Left lung (tissue), 10 donors: Measurements from ENCODE around the gene ASXL3. TPM values are rescaled to one million over a fixed set of nuclear protein-coding genes. Genes with fewer than 3 reads are reported as not detected.
A peak's percentile ranks its signal among the peaks of the same experiment; 100 is the strongest.

Source experiments
- ATAC-seq: fragments of 200-7000 bp; cut with Tn5 transposase; one replicate; pipeline ENCODE4 v1.9.1; 2020; ENCODE audit warnings: moderate library complexity
- DNase-seq, 4 donors: peaks; one replicate each; pipeline ENCODE4 v3.0.0-alpha.2; 2013 to 2020
- H3K27ac ChIP-seq, 2 donors: fragments of 200-600 bp; sonication (generic) in 1 of 2; one replicate each; pipeline versions ENCODE4 v1.5.0 to v1.8.0; 2020 to 2021
- H3K27me3 ChIP-seq, 2 donors: fragments of 200-600 bp; sonication (generic) in 1 of 2; one replicate each; pipeline versions ENCODE4 v1.5.0 to v1.8.0; 2020 to 2021
- H3K36me3 ChIP-seq, 2 donors: fragments of 200-600 bp; sonication (generic) in 1 of 2; one replicate each; pipeline versions ENCODE4 v1.5.0 to v1.8.0; 2020 to 2021
- H3K4me1 ChIP-seq, 2 donors: fragments of 200-600 bp; one replicate each; pipeline ENCODE4 v1.8.0; 2021
- H3K4me3 ChIP-seq, 2 donors: fragments of 200-600 bp; sonication (generic) in 1 of 2; one replicate each; pipeline versions ENCODE4 v1.5.0 to v1.8.0; 2020 to 2021; ENCODE audit warnings: mild to moderate bottlenecking in 1 of 2
- H3K9me3 ChIP-seq, 2 donors: fragments of 200-600 bp; sonication (generic) in 1 of 2; one replicate each; pipeline versions ENCODE4 v1.5.0 to v1.8.0; 2020 to 2021
- intact Hi-C, 2 donors: fragments of 100-400 bp; cut with DNase I; formaldehyde crosslinking; loops; one replicate each; pipeline versions ENCODE4 v1.11.2 to v1.14.2; 2022
- polyA plus RNA-seq, 6 donors: library from polyadenylated mRNA; unstranded; fragments of 120-200 nt; gene quantifications; one replicate each; pipeline ENCODE4 v1.2.1, GENCODE V29; 2013; ENCODE audit not compliant: insufficient read length in 6 of 6
- total RNA-seq, 2 donors: library from RNA; stranded (reverse); fragmentation: NEBNext Ultra II Directional; extraction: Animal tissue kit (Norgen Biotek cat#: 25700); gene quantifications; one replicate each; pipeline ENCODE4 v1.2.1, GENCODE V29; 2021
- TF ChIP-seq, protein P1 (sequence below), 2 donors: fragments of 200-600 bp; sonication (generic) in 1 of 2; IDR thresholded peaks; one replicate each; pipeline versions ENCODE4 v1.5.0 to v1.8.0; 2021; ENCODE audit warnings: antibody characterized with exemption in 2 of 2
- donor health status: DM: no; HTN: yes; CAD: no.
- donor health status: DM: no; HTN: no; CAD: no.

The ASXL3 gene
- total and polyA plus RNA-seq, 8 donors: 1.5 to 12.9 (median 11.1) TPM

- intact Hi-C loops: no loop called here
- H3K4me1 ChIP-seq: no peaks in the 10 kb centered on the region
- TF ChIP-seq, protein P1, sequence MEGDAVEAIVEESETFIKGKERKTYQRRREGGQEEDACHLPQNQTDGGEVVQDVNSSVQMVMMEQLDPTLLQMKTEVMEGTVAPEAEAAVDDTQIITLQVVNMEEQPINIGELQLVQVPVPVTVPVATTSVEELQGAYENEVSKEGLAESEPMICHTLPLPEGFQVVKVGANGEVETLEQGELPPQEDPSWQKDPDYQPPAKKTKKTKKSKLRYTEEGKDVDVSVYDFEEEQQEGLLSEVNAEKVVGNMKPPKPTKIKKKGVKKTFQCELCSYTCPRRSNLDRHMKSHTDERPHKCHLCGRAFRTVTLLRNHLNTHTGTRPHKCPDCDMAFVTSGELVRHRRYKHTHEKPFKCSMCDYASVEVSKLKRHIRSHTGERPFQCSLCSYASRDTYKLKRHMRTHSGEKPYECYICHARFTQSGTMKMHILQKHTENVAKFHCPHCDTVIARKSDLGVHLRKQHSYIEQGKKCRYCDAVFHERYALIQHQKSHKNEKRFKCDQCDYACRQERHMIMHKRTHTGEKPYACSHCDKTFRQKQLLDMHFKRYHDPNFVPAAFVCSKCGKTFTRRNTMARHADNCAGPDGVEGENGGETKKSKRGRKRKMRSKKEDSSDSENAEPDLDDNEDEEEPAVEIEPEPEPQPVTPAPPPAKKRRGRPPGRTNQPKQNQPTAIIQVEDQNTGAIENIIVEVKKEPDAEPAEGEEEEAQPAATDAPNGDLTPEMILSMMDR (IDR thresholded peaks at IDR 0.05): no peak
- no peak overlapping the region for H3K4me3 ChIP-seq
- ATAC-seq: no peak
- no peaks in the 10 kb centered on the region for H3K9me3 ChIP-seq
- DNase-seq: no peak
- H3K27me3 ChIP-seq: no peaks in the 10 kb centered on the region
- no peaks in the 10 kb centered on the region for H3K36me3 ChIP-seq
- H3K27ac ChIP-seq: no peak overlapping the region
Measured at GRCh38 chr18:33757037-33757436, 179.0 kb downstream of the ASXL3 start.

GRCh38 chr18:33761363-33761762 lies 183.3 kb downstream of the ASXL3 start:
- no peaks in the 10 kb centered on the region for H3K4me1 ChIP-seq
- no peak overlapping the region for H3K4me3 ChIP-seq
- TF ChIP-seq, protein P1 (IDR thresholded peaks at IDR 0.05): peak in 1 of 2 donors; percentile 27
- H3K27me3 ChIP-seq: no peaks in the 10 kb centered on the region
- peak in 1 of 4 donors; percentile 50 for DNase-seq
- no peak overlapping the region for H3K27ac ChIP-seq
- H3K9me3 ChIP-seq: no peaks in the 10 kb centered on the region
- ATAC-seq: no peak
- H3K36me3 ChIP-seq: no peaks in the 10 kb centered on the region
- intact Hi-C loops: no loop called here

DNA sequence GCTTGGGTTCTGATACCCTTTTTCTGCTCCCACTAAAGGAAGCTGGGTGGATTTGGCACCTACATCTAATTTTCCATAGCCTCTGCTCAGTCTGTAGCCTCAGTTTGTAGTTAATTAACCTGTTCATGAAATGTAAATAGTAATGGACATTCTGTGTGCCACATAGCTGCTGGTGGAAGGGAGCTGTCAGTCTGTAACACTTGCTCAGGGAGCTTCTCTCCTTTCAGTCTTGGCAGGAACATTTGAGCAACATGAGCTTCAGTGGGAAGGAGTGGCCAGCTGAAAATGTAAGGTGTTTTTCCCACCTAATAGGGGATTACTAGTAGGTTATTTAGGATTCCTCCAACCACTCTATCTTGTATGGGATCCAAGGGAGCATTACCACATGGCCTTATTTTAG lies 203.4 kb downstream of the ASXL3 start:
- ATAC-seq (no peak), DNase-seq (no peak)
- intact Hi-C loops: no loop called here
- no peak overlapping the region for H3K4me3 ChIP-seq
- no peaks in the 10 kb centered on the region for H3K9me3 ChIP-seq
- H3K36me3 ChIP-seq: no peaks in the 10 kb centered on the region
- TF ChIP-seq, protein P1 (IDR thresholded peaks at IDR 0.05): no peak
- no peaks in the 10 kb centered on the region for H3K4me1 ChIP-seq
- no peaks in the 10 kb centered on the region for H3K27me3 ChIP-seq
- no peak overlapping the region for H3K27ac ChIP-seq

Other genes starting within 250 kb of the ASXL3 start
- gene CCDC178, start 137.5 kb upstream of the ASXL3 start, total RNA-seq: under 1 TPM in 1 of 2 donors, not detected in 1; 0.73 TPM
- 1 to 10 TPM; 1.5 to 2.9 (median 2.2) TPM for gene CCDC178, start 137.5 kb upstream of the ASXL3 start, polyA plus RNA-seq